ENCODE measurements around the gene NPTN.

NPTN gene

DNA sequence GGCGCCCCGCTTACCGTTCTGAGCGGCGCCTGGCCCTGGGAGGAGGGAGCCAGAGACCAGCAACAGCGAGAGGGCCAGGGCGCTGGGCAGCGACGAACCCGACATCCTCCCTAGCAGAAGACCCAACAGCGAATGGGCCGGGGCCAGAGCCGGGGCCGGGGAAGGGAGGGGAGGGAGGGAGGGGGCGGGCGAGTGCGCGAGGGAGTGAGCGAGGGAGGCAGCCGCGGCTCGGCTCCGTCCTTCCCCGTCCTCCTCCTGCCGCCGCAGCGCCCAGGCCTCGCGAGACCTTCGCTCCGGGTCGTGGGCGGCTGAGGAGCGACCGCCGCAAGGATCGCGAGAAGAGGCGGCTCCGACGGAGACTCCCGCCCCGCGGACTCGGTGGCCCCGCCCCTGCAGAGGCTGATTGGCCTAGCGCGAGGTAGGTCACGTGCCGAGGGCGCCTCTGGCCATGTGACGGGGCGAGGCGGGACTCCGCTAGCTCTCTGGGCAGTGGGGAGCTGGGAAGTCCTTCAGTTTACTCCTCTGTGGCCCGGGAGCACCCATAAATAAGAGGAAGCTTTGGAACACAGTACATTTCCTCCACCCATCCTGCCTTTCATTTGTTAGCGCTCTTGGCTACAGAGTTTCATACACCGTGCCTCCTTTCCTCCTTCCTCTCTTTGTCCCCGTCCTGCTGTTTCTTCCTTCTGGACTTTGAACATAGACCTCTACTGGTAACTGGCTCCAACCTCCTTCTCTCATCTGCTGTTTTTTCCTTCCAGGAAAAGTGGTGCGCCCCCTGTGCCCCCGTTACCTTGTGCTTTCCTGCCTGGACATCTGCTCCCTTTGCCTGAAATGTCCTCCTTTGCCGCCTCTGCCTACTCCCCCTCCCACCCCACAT, at the start of gene NPTN:
TSS of gene NPTN (minus strand) at position 279 of the 880 bp plus-strand sequence. CDS start at position 105, 174 bp downstream.
- H3K27me3 Mint-ChIP-seq, result peaks cover 3% of the 10 kb centered on the region
- H3K27ac Mint-ChIP-seq, result peak within 1 kb of the TSS; percentile 37
- no peaks in the 10 kb centered on the region for H3K9me3 Mint-ChIP-seq
- H3K4me1 Mint-ChIP-seq, result peaks cover 53% of the 10 kb centered on the region
- H3K4me3 Mint-ChIP-seq, result peak within 1 kb of the TSS; percentile 93
- no peaks in the 10 kb centered on the region for H3K36me3 Mint-ChIP-seq

DNA sequence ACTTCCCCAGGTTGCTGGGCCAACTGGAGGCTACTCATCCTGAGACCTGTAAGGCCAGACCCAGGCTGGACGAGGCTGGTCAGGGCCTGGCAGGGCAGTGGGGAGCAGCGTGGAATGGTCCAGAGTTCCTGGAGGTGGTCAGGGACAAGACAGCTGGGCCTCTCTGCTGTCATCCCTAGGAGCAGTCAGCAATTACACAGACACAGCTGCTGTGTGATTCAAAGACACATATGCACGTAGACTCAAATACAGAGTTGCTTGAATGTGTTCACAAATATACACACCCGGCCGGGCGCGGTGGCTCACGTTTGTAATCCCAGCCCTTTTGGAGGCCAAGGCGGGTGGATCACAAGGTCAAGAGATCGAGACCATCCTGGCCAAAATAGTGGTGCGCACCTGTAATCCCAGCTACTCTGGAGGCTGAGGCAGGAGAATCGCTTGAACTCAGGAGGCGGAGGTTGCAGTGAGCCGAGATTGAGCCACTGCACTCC, 49.5 kb upstream of the NPTN start:
- H3K4me3 Mint-ChIP-seq, result no peak overlapping the region
- no peaks in the 10 kb centered on the region for H3K9me3 Mint-ChIP-seq
- no peaks in the 10 kb centered on the region for H3K36me3 Mint-ChIP-seq
- H3K4me1 Mint-ChIP-seq, result peaks cover 19% of the 10 kb centered on the region
- H3K27me3 Mint-ChIP-seq, result peaks cover 35% of the 10 kb centered on the region
- no peak overlapping the region for H3K27ac Mint-ChIP-seq

DNA sequence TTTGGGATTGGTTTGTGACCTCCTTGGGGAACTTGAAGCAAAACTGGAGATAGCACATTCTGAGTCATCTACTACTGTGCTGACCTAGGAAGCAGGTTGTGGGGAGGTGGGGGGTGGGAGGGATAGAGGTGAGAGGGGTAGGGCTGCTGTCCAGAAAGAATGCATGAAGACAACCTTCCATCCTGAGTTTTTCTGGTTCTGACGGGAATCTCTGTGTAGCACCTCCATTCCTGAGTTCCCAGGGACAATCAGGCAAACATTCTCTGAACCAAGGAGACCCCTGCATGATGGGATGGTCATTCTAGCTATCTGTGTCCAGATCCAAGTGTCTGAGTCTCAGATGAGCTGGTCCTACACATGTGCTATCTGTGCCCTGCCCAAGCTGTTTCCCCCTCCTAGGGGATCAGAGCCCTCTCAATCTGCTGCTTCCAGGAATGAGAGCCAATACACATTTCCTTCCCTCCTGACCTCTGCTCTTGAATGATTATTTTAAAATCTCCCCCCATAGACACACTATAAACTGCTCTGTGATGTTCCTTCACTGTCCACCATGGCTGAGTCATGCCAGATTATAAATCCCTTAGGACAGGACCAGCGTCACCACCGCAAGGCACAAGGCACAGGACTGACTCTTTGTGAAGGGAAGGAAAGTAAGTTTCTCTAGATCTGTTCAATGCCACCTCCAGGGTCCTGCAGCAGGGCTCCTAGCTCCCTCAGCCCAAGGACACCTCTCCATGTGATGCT, 48.8 kb upstream of the NPTN start:
- peaks cover 19% of the 10 kb centered on the region for H3K4me1 Mint-ChIP-seq
- no peak overlapping the region for H3K27ac Mint-ChIP-seq
- H3K4me3 Mint-ChIP-seq, result no peak overlapping the region
- H3K36me3 Mint-ChIP-seq, result no peaks in the 10 kb centered on the region
- peaks cover 32% of the 10 kb centered on the region for H3K27me3 Mint-ChIP-seq
- H3K9me3 Mint-ChIP-seq, result no peaks in the 10 kb centered on the region

DNA sequence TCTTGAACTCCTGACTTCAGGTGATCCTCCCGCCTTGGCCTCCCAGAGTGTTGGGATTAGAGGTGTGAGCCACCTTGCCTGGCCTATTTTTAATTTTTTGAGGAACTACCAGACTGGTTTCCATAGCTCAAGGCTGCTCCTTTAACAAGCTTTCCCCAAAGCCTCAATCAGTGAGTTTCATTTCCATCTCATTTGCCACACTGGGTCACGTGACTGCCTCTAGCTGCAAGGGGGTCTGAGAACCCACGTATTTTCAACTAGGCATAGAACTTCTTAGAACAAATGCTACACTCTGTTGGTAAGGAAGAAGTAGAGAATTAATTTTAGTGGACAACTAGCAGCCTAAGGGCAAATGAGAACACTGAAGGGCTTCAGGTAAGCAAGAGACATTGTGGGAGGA, 47.9 kb upstream of the NPTN start:
- H3K36me3 Mint-ChIP-seq, result no peaks in the 10 kb centered on the region
- H3K27ac Mint-ChIP-seq, result no peak overlapping the region
- H3K4me3 Mint-ChIP-seq, result no peak overlapping the region

GRCh38 chr15:73680549-73680948, 47.4 kb upstream of the NPTN start:
- no peaks in the 10 kb centered on the region for H3K9me3 Mint-ChIP-seq
- H3K36me3 Mint-ChIP-seq, result no peaks in the 10 kb centered on the region
- H3K27me3 Mint-ChIP-seq, result peaks cover 23% of the 10 kb centered on the region
- H3K27ac Mint-ChIP-seq, result no peak overlapping the region
- H3K4me1 Mint-ChIP-seq, result peaks cover 18% of the 10 kb centered on the region
- no peak overlapping the region for H3K4me3 Mint-ChIP-seq

More for the DNA sequence above, 47.9 kb upstream of the NPTN start:
- peaks cover 26% of the 10 kb centered on the region for H3K27me3 Mint-ChIP-seq
- no peaks in the 10 kb centered on the region for H3K9me3 Mint-ChIP-seq
- peaks cover 19% of the 10 kb centered on the region for H3K4me1 Mint-ChIP-seq

- H3K36me3 Mint-ChIP-seq, result no peaks in the 10 kb centered on the region
- H3K9me3 Mint-ChIP-seq, result no peaks in the 10 kb centered on the region
- H3K4me1 Mint-ChIP-seq, result peaks cover 12% of the 10 kb centered on the region
- peaks cover 17% of the 10 kb centered on the region for H3K27me3 Mint-ChIP-seq
- no peak overlapping the region for H3K4me3 Mint-ChIP-seq
- no peak overlapping the region for H3K27ac Mint-ChIP-seq
Measured at GRCh38 chr15:73679964-73680363, 46.8 kb upstream of the NPTN start.

DNA sequence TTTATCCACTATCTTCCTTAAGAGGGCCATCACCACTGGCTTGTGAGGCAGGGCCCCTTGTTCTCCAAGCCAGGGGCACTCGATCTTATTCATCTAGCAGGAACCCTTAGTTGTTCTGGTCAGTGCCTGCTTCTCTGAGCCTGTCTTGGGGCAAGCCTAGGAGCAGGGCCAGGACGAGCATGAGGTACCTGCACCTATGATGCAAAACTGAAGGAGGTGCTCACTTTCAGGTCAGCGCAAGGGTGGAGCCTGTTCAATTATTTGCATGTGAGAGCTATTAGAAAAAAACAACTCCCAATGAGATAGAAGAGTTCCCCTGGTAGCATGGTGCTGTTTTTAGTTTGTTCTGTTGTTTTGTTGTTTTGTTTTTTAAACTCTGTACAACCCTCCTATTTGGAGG, 46.0 kb upstream of the NPTN start:
- Mint-ChIP-seq H3K4me3 (no peak overlapping the region), H3K9me3 (no peaks in the 10 kb centered on the region), H3K27ac (no peak overlapping the region), H3K27me3 (peaks cover 21% of the 10 kb centered on the region), H3K36me3 (no peaks in the 10 kb centered on the region), H3K4me1 (peaks cover 12% of the 10 kb centered on the region)

DNA sequence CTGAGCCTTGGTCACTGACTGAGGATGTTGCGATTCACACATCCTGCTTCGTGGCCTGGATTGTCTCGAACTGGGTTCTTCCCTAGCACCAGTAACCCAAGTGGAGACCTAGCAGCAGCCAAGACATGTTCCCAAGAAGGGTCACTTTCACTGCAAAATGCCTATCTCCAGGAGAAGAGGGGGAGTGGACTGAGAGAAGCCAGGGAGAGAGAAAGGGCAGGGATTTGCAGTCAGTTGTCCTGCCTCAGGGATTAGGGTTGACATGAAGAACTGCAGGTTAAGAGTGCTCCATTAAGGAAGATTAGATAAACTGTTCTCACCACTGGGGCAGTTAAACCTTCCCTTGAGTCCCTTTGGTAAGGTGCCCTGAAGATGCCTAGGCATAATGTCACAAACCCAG, 45.3 kb upstream of the NPTN start:
- Mint-ChIP-seq H3K4me3 (no peak overlapping the region), H3K36me3 (no peaks in the 10 kb centered on the region), H3K27me3 (peaks cover 22% of the 10 kb centered on the region), H3K9me3 (no peaks in the 10 kb centered on the region), H3K27ac (peak overlapping the region; percentile 18), H3K4me1 (peaks cover 9% of the 10 kb centered on the region)

GRCh38 chr15:73677733-73678132, 44.5 kb upstream of the NPTN start:
- Mint-ChIP-seq H3K27me3 (peaks cover 21% of the 10 kb centered on the region), H3K27ac (no peak overlapping the region), H3K4me1 (peaks cover 4% of the 10 kb centered on the region), H3K9me3 (no peaks in the 10 kb centered on the region), H3K36me3 (no peaks in the 10 kb centered on the region), H3K4me3 (no peak overlapping the region)

DNA sequence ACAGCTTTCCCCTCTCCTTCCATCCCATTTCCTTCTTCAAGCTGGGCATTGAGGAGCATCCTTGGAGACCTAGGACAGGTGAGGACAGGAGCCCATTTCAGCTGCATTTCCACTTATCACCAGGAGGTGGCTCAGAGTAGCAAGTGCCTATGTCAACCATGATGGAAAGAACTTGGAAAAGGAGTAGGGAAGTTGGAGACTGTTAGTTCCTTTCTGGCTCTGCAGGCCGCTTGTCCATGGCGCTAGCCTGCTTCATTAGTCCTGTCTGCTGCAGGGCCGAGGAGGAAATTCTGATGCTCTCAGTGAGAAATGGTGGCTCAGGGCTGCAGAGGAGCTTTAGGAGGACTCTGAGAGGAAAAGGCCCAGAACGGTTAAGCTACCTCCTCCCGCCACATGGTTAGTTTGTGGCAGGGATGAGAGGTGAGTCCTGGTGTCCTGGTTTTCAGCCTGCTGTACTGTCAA, 44.0 kb upstream of the NPTN start:
- Mint-ChIP-seq H3K27ac (no peak overlapping the region), H3K4me1 (peaks cover 4% of the 10 kb centered on the region), H3K36me3 (no peaks in the 10 kb centered on the region), H3K27me3 (peaks cover 18% of the 10 kb centered on the region), H3K4me3 (no peak overlapping the region), H3K9me3 (no peaks in the 10 kb centered on the region)

DNA sequence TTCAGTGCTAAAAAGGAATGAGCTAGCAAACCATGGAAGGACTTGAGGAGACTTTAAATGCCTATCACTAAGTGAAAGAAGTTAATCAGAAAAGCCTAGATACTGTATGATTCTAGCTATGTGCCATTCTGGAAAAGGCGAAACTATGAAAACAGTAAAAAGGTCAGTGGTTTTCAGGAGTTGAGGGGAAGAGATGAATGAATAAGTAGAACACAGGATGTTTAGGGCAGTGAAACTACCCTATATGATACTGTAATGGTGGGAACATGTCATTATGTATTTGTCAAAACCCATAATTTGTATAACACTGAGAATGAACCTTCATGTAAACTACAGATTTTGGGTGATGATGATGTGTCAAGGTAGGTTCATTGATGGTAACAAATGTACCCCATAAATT, 41.4 kb upstream of the NPTN start:
- H3K4me3 Mint-ChIP-seq, result no peak overlapping the region
- H3K9me3 Mint-ChIP-seq, result no peaks in the 10 kb centered on the region
- peaks cover 21% of the 10 kb centered on the region for H3K27me3 Mint-ChIP-seq
- H3K36me3 Mint-ChIP-seq, result no peaks in the 10 kb centered on the region
- H3K4me1 Mint-ChIP-seq, result no peaks in the 10 kb centered on the region
- H3K27ac Mint-ChIP-seq, result no peak overlapping the region

GRCh38 chr15:73660455-73660854, 27.3 kb upstream of the NPTN start:
- Mint-ChIP-seq H3K27me3 (peaks cover 13% of the 10 kb centered on the region), H3K4me1 (peaks cover 8% of the 10 kb centered on the region)

GRCh38 chr15:73658645-73659044, 25.5 kb upstream of the NPTN start:
- Mint-ChIP-seq H3K4me3 (no peak overlapping the region), H3K36me3 (no peaks in the 10 kb centered on the region), H3K4me1 (peaks cover 8% of the 10 kb centered on the region), H3K9me3 (no peaks in the 10 kb centered on the region), H3K27ac (no peak overlapping the region), H3K27me3 (peaks cover 15% of the 10 kb centered on the region)

More at GRCh38 chr15:73660455-73660854, 27.3 kb upstream of the NPTN start:
- Mint-ChIP-seq H3K4me3 (no peak overlapping the region), H3K9me3 (no peaks in the 10 kb centered on the region), H3K36me3 (no peaks in the 10 kb centered on the region), H3K27ac (no peak overlapping the region)

DNA sequence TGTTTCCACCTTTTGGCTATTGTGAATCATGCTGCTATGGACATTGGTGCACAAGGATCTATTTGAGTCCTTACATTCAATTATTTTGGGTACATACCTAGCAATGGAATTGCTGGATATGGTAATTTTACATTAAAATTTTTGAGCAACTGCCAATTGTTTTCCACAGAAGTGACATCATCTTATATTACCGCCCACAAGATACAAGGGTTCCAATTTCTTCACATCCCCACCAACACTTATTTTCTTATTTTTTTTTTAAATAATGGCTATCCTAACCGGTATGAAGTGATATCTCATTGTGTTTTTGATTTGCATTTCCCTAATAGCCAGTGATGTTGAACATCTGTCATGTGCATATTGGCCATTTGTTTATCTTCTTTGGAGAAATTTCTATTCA, 22.5 kb upstream of the NPTN start:
- peaks cover 17% of the 10 kb centered on the region for H3K27me3 Mint-ChIP-seq
- no peak overlapping the region for H3K4me3 Mint-ChIP-seq
- peaks cover 20% of the 10 kb centered on the region for H3K4me1 Mint-ChIP-seq
- H3K9me3 Mint-ChIP-seq, result peaks cover 8% of the 10 kb centered on the region
- H3K27ac Mint-ChIP-seq, result no peak overlapping the region
- peaks cover 2% of the 10 kb centered on the region for H3K36me3 Mint-ChIP-seq

- Mint-ChIP-seq H3K27ac (no peak overlapping the region), H3K4me3 (no peak overlapping the region), H3K36me3 (peaks cover 2% of the 10 kb centered on the region), H3K27me3 (peaks cover 18% of the 10 kb centered on the region), H3K4me1 (peaks cover 22% of the 10 kb centered on the region), H3K9me3 (peaks cover 8% of the 10 kb centered on the region)
Measured at GRCh38 chr15:73654659-73655058, 21.5 kb upstream of the NPTN start.
